Colon (tissue), 2 donors: ENCODE results near the gene CLSTN3.

Experiments
- FAIRE-seq: peaks from 2 replicates; lab custom pipeline; 2012; peaks lifted over from hg19 to GRCh38; lab: Jason Lieb, UNC
- donor health status: control.
- donor health status: control.

Gene CLSTN3

DNA sequence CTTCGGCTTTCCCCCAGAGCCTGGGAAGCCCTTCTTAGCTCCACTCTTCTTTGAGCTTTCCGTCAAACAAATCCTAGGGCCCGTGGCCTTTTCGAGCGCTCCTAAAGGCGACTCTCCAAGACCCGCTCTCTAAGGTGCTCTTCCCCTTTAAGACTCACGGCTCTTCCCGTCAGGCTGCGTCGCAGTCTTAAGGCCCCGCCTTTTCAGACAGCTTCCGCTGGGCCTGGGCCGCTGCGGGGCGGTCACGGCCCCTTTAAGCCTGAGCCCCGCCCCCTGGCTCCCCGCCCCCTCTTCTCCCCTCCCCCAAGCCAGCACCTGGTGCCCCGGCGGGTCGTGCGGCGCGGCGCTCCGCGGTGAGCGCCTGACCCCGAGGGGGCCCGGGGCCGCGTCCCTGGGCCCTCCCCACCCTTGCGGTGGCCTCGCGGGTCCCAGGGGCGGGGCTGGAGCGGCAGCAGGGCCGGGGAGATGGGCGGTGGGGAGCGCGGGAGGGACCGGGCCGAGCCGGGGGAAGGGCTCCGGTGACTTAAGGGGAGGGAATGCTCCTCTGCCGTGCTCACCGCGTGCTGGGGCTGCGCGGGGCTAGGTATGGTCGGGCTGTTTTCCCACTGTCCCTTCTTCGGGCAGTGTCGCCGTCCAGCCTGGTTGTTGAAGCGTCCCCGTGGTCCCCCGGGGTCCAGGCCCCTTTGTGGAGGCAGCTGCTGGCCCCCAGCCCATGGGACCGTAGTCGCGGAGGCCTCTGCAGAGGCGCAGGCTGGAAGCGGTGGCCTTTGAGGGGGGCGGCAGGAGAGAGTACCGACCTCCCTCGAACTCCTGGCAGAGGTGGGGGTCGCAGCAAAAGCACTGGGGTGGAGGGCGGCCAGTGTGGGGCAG, 59.5 kb downstream of the CLSTN3 start, which contains the start of gene PEX5:
Gene PEX5 (plus strand): TSS at position 289 of the 870 bp plus-strand sequence. CDS start 692 bp downstream, outside the sequence.
- no peak for FAIRE-seq

DNA sequence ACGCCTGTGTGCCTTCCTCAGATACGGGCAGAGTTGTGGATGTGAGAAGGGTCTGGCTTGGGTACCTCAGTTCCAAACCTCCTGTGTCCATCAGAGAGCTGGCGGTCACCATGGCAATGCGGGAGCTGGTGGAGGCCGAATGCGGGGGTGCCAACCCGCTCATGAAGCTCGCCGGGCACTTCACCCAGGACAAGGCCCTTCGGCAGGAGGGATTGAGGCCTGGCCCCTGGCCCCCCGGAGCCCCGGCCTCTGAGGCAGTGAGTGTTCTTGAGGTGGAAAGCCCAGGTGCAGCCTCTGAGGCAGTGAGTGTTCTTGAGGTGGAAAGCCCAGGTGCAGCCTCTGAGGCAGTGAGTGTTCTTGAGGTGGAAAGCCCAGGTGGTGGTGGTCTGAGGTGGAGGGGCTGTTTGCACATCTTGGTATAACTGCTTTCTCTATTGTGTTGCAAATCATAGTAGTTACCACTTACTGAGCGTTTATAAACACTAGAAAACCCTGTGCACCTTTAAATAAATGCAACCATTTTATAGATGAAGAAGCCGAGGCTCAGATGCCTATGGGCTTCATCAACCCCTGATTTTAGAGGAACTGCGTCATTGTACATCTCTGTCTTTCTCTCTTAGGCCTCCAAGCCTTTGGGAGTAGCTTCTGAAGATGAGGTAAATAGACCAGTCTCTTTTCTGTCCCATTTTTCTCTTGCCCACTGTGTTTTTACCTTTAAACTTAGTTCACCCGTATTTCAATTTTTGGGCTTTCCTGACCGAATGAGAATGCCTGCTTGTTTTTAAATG, 60.3 kb downstream of the CLSTN3 start:
- FAIRE-seq, result no peak

DNA sequence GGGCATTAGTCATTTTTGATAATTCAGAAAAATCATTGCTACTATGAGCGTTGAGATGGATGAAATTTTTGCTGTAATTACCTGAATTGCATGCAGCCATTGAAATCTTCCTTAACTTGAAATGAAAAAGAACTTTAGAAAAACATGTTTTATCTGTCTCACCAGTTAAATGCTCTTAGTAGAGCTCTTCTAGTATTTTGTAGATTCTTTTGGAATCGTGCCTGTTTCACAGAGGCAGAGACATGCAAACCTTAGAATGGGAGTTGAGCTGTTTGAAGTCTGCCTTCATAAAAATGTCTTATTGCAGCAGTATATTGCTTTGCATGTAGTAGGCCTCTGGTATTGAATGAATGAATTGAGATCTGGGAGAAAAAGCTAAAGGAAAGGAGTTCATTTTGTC, 63.5 kb downstream of the CLSTN3 start:
- no peak for FAIRE-seq

GRCh38 chr12:7197841-7198240, 67.7 kb downstream of the CLSTN3 start:
- FAIRE-seq, result no peak

- no peak for FAIRE-seq
Measured at GRCh38 chr12:7203109-7203508, 72.9 kb downstream of the CLSTN3 start.

- FAIRE-seq, result no peak
Measured at GRCh38 chr12:7205091-7205490, 74.9 kb downstream of the CLSTN3 start.

- no peak for FAIRE-seq
Measured at GRCh38 chr12:7206691-7207090, 76.5 kb downstream of the CLSTN3 start.

DNA sequence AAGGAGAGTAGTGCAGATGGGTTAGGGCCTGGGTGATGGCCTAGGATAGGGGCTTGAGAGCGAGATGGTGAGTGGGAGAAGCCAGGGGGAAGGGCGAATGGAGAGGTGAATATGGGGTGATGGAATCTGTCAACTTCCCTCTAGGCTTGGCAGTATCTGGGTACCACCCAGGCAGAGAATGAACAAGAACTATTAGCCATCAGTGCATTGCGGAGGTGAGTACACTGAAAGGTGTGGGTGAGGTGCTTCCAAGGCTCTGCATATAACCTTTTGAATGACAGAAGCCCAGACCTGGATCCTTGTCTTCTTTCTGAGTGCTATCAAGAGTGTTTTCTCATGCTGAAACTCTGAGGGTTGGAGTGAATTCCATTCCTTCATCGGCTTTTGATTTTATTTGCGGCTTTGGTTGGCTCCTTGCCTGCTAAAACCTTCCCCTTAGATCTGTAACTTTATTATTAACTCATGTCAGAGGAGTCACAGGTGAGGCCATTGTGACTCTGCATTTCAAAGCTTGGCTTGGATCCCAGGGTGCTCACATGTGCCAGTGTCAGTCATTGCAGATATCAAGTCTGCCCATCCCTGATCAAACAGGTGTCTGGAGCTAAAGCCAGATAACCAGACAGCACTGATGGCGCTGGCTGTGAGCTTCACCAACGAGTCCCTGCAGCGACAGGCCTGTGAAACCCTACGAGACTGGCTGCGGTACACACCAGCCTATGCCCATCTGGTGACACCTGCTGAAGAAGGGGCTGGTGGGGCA, 77.9 kb downstream of the CLSTN3 start:
- FAIRE-seq, result no peak
